ENCODE data around the gene USP13.

The USP13 gene

GRCh38 chr3:179608931-179609720, 43.7 kb upstream of the USP13 start:
- no peak overlapping the region for H3K4me3 ChIP-seq (ENCODE audit: control insufficient read depth, low read depth, low read length)
- no peak for DNase-seq (ENCODE audit: low read depth)
- no peak for TF ChIP-seq CTCF (conservative IDR thresholded peaks at IDR 0.05; ENCODE audit: control insufficient read depth, insufficient read depth, low read depth, low read length)

GRCh38 chr3:179610066-179610465, 42.8 kb upstream of the USP13 start:
- DNase-seq (ENCODE audit: low read depth), result no peak
- H3K4me3 ChIP-seq (ENCODE audit: control insufficient read depth, low read depth, low read length), result no peak overlapping the region
- no peak for TF ChIP-seq CTCF (conservative IDR thresholded peaks at IDR 0.05; ENCODE audit: control insufficient read depth, insufficient read depth, low read depth, low read length)

GRCh38 chr3:179613807-179614206, 39.0 kb upstream of the USP13 start:
- TF ChIP-seq CTCF (conservative IDR thresholded peaks at IDR 0.05; ENCODE audit: control insufficient read depth, insufficient read depth, low read depth, low read length), result no peak
- H3K4me3 ChIP-seq (ENCODE audit: control insufficient read depth, low read depth, low read length), result no peak overlapping the region
- DNase-seq (ENCODE audit: low read depth), result peak; percentile 20

GRCh38 chr3:179615458-179616173, 37.2 kb upstream of the USP13 start:
- H3K4me3 ChIP-seq (ENCODE audit: control insufficient read depth, low read depth, low read length), result no peak overlapping the region
- DNase-seq (ENCODE audit: low read depth), result peak; percentile 7
- no peak for TF ChIP-seq CTCF (conservative IDR thresholded peaks at IDR 0.05; ENCODE audit: control insufficient read depth, insufficient read depth, low read depth, low read length)

GRCh38 chr3:179622023-179622422, 30.8 kb upstream of the USP13 start:
- no peak overlapping the region for H3K4me3 ChIP-seq (ENCODE audit: control insufficient read depth, low read depth, low read length)
- no peak for DNase-seq (ENCODE audit: low read depth)

GRCh38 chr3:179624451-179624850, 28.4 kb upstream of the USP13 start:
- TF ChIP-seq CTCF (conservative IDR thresholded peaks at IDR 0.05; ENCODE audit: control insufficient read depth, insufficient read depth, low read depth, low read length), result no peak

More at GRCh38 chr3:179622023-179622422, 30.8 kb upstream of the USP13 start:
- no peak for TF ChIP-seq CTCF (conservative IDR thresholded peaks at IDR 0.05; ENCODE audit: control insufficient read depth, insufficient read depth, low read depth, low read length)

More at GRCh38 chr3:179624451-179624850, 28.4 kb upstream of the USP13 start:
- no peak overlapping the region for H3K4me3 ChIP-seq (ENCODE audit: control insufficient read depth, low read depth, low read length)
- DNase-seq (ENCODE audit: low read depth), result no peak

Measured in fibroblast of mammary gland (primary cell).